Measurements from ENCODE around the gene ANKRD65.
"Not testable (repeated sequence)": the region's sequence is repeated elsewhere in the genome, so short reads cannot be mapped to it uniquely, and the experiment has no call there.

The ANKRD65 gene

DNA sequence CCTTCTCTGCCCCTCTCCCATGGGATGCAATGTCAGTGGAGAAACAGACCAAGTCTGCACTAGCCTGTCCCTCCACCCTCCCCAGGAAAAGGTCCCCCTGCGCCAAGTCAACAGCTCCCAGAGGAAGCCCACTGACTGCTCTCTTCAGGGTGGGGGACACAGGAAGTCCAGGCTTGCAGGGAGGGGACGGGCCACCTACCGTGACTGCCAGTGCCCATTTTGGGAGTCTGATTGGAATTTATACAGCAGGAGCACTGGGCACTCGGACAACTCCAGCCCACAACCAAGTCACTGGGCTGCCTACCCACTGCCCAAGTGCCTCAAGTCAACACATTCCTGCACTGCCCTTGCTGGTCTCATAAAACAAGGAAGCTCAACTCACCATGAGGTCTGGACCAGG is 28.1 kb downstream of the ANKRD65 start:
- no peak for DNase-seq

DNA sequence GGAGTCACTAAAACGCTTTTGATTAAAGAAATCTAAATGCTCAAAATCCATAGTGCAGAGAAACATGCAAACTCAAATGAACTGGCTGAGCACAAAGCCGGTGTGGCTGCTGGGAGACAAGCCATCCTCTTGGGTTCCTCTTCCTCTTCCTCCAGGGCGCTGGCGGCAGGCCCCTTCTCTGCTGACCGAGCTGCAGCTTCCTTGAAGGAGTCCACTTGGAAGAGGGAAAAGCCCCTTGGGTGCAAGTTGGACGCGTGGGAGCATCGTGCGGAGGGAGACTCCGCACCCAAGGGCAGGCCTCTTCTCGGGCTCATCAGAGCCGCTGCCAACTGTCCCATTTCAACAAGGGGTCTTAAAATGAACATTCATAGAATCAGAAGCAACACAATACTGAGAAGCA is 29.9 kb downstream of the ANKRD65 start:
- DNase-seq, result no peak

- DNase-seq, result no peak
Measured at GRCh38 chr1:1390675-1391074, 30.4 kb downstream of the ANKRD65 start.

DNA sequence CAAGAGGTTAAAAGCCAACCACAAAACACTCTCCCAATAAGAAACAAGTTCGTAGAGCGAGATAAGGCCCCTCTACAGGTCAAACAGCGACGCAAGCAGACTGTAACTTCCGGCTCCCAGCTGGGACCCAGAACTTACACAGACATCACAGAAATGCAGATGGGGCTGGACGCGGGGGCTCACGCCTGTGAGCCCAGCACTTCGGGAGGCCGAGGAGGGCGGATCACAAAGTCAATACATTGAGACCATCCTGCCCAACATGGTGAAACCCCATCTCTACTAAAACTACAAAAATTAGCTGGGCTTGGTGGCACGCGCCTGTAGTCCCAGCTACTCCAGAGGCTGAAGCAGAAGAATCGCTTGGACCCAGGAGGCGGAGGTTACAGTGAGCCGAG is 33.0 kb downstream of the ANKRD65 start:
- DNase-seq, result no peak

GRCh38 chr1:1387098-1388077 is 33.7 kb downstream of the ANKRD65 start:
- DNase-seq, result no peak

DNA sequence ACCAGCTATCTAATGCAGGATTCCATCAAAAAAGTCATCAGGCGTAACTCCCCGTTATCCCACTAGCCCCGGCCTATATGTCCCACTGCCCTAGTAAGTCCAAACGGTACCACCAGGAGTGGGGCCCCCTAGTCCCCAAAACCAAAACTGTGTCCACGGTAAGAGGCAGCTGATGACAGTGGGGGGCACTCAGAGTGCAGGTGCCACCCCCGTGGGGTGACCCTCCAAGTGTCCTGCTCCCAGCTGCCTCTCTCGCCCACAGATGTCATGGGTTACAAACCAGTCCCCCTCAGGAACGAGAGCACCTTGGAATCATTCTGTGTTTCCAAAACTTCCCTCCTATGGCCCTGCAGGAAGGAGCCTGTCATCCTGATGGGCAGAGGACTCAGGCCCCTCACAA is 35.1 kb downstream of the ANKRD65 start:
- no peak for DNase-seq

DNA sequence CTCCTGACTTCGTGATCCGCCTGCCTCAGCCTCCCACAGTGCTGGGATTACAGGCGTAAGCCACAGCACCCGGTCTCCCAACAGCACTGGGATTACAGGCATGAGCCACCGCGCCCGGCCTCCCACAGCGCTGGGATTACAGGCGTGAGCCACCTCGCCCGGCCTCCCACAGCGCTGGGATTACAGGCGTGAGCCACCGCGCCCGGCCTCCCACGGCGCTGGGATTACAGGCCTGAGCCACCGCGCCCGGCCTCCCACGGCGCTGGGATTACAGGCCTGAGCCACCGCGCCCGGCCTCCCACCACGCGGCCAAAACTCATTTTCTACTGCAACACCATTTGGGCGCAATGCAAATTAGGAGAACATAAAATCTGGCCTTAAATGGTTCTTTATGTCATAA is 35.7 kb downstream of the ANKRD65 start:
- not testable (repeated sequence) for DNase-seq

DNA sequence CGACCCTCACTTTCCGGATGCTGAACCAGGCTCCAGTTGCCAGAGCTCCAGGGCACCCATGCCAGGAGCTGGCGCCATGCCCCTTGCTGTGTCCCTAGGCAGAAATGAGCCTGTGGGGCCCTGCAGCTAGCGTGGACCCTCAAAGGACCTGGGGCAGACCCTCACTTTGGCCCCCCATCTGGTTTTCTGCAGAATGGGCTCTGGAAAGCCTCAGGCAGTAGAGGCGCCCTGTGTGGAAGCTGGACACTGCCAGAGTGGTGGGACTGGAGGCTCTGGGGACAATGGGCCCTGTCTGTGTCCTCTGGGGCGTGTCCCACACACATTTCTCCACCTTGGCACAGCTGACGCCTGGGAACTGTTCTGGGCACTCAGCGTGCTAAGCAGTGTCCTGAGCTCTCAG is 39.8 kb downstream of the ANKRD65 start:
- no peak for DNase-seq

GRCh38 chr1:1380860-1381259 is 40.2 kb downstream of the ANKRD65 start:
- no peak for DNase-seq

DNA sequence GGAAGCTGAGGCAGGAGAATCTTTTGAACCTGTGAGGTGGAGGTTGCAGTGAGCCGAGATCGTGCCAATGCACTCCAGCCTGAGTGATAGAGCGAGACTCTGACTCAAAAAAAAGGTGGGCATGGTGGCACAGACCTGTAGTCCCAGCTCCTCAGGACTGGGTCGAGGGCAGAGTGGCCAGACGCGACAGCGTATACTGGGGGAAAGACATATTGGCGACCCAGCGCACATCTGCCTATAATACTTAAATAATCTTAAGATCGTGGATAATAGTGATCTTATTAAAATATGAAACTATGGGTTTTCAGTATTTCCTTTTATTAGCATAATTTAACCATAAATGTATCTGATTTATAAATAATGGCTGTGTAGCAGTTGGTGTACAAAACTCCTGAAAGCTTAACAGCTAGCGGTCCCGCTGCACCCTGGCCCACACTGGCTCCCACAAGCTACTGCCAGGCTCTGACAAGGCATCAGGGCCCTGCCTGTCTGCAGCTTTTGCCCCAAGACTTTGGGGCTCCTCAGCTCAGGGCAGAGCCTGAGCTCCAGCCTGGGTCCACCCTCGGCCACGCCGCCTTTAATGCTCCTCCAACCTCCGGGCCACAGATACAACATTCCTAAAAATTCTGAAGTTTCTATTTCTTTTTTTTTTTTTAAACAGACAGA is 43.4 kb downstream of the ANKRD65 start:
- no peak for DNase-seq

DNA sequence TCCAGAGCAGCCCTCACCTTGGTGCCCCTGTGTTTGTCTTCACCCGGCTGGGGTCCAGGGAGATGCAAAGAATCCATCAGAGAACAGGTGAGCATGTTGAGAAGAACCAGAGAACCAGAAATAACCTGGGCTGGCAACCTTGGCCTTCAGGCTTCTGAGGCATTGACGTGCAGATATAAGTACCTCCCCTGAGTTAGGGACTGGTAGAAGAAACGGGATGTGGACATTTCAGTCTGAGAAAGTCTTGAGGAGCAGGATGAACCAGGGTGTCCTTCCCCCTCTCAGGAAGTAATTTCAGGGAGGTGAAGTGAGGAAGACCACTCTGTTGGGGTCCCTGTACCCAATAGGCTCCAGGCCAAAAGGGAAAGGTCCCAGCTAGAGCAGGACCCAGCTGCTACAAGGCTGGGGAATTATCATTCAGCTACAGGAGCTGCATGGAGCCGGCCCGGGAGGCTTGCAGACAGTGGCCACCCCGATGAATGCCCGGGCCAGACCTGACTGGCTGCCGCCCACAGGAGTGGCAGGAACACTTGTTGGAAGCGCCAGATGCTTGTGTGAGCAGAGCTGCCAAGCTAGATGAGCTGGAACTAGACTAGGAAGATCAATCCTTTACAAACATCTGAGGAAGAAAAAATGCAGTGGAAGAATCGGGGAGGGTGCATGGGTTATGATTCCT is 44.4 kb downstream of the ANKRD65 start:
- DNase-seq, result no peak

- DNase-seq, result peak; percentile 100
Measured at GRCh38 chr1:1374929-1375662, 46.0 kb downstream of the ANKRD65 start, which contains the start of gene AURKAIP1. Gene AURKAIP1 (minus strand): TSS chr1:1375207. CDS start chr1:1374756, 451 bp downstream.

GRCh38 chr1:1374589-1374928 is 46.5 kb downstream of the ANKRD65 start:
- DNase-seq, result no peak

DNA sequence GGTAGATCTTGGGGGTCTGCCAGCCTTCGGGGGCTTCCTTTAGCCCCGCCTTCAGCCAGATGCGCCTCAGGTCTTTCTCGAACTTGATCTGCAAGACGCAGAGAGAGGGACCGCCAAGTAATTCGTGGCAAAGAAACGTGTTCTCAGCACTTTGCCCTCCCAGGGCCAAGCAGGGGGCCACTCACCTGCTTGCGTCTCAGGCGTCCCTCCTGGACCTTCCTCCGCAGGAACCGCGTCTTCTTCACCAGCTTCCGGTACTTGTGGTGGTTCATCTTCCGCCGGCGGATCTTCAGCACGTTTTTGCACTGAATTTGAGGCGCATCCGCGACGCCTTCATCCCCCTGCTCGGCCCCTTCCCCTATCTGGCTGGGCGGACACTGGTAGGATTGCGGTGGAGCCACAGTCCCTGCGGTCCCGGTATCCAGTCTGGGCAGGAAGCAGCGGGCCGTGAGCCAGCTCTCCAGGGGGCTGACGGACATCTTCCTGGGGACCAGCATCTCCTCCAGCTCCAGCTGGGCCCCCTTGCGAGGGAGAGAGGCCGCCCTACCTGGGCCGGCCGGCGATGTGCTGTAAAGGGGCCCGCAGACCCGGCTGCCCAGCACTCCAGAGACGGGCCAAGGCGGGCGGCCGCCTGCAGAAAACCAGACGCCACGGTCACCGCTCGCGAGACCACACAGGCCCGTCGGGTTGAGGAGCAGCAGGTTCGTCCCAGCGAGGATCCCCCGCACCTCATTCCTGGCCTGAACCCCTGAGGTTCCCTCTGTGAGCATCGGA is 47.1 kb downstream of the ANKRD65 start:
- DNase-seq, result no peak

DNA sequence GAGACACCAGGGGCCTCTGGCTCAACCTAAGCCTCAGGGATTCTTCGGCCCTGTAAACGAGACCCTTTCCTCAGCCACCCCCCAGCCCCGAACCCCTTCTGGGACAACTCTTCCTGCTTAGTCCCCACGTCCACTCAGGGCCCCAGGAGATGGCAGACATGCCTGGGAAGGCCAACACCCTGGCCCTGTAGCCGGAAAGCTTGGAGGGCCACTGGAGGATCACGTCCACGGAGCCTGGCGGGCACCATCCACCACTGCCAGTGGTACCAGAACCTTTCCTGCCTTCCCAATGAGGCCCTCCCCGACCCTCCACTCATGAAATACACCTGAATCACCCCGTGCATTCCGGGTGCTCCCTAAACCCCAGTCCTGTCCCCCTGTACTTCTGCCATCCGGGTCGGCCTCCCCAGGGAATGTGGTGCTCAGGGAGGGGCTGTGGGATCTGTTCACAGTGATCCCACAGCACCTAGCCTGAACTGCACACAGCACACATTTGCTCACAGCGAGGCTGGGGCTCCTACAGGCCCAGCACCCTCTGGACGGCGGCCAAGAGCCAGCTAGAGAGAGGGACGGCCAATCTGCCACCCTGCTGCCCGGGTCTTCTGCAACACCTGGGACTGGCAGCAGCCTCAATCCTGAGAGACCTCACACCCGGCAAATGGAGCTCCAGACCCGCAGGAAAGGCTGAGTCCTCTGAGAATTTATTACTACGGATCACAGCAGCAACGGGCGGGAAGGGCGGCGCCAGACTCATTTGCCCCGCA is 47.8 kb downstream of the ANKRD65 start:
- DNase-seq, result no peak

DNA sequence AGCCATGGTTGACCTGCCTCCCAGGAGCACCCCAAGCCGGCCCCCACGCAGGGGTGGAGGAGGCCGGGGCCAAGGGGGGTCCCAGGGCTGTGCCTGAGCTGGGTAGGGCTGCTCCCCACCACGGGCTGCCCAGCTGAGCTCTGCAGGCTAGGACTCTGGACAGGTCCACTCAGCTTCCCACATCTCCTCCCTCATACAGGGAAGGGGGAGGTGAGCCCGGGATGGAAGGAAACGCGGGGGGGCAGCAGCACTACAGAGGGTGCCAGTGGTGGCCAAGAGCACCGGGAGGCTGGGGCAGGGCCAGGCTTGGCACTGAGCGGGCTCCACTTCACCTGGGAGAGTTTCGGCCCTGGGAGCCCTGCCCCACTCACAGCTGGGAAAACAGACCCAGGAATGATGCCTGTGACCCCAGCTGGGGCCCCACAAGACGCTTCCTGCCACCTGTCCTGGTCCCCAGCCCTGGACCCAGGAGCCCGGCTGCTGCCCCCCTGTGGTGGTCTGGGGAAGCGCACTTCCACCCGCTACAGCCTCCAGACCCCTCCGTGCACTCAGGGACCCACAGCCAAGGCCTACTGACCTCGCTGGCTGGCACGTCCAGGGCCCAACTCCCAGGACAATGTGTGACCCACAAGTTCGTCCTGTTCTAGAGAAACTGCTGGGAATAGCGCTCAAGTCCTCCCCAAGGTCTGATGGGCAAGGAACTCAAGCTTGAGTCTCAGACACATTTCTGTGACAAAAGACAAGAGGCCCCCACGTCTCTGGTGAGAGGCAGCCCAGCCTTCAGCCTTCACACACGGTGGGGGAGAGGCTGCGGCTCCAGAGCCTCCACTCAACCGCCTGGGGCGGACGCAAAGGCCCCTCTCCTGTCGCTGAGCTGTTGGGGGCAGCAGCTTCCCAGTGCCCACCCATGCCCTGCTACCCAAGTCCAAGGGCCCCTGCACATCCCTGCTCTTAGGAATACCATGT is 49.0 kb downstream of the ANKRD65 start:
- peak; percentile 42 for DNase-seq

DNA sequence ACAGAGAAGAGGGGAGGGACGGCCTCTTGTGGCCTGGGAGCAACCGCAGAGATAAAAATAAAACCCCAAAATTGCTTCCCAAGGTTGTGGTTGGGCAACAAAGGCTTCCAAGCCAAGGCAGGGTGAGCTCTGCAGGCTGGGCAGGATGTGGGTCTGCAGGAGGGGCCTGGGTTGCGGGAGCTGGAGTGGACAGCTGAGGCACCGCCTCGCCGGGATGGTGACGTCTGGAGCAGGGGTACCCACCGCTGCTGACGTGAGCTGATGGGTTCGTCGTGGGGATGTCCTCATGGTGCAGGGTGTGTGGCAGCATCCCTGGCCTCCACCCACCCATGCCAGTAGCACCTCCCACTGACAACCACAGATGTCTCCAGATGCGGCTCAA is 49.7 kb downstream of the ANKRD65 start:
- no peak for DNase-seq

DNA sequence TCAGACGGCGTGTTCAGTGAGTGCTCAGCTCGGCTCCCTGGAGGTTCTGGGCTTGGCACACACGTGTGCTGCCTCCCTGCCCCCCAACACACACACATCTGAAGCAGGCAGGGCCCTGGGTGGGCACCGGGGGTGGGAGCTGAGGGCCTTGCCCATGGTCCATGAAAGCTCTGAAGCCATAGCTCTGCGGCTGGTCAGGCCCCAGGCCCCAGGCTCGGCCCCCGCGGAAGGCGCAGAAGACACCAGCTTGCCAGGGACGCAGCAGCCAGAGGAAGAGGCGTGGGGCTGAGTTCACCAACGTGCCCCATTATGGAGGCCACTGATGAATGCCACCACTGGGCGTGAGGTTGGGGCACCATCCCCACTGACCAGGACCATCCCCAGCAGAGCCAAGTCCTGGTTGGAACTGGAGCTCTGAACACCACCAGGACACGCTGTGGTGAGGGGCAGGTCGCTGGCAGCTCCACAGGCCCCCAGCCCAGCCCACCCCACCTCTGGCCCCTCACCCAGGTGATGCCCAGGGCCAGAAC is 50.2 kb downstream of the ANKRD65 start:
- DNase-seq, result no peak

GRCh38 chr1:1370094-1370493 is 51.0 kb downstream of the ANKRD65 start:
- DNase-seq, result not testable (repeated sequence)
